Mesenchymal stem cell (in vitro differentiated cells and primary cell): ENCODE measurements around the gene BZW1.

ENCODE experiments used
- DNase-seq: peaks from one replicate; pipeline ENCODE4 v3.0.0-alpha.2; 2013
- H2AFZ ChIP-seq: one replicate; pipeline ENCODE4 v1.6.1; 2013; ENCODE audit warnings: low read depth, mild to moderate bottlenecking, control low read depth, inconsistent platforms, low read length, moderate library complexity
- H2AK5ac ChIP-seq: 2 replicates; pipeline ENCODE4 v1.6.1; 2013; ENCODE audit warnings: low read length, moderate library complexity, mild to moderate bottlenecking, inconsistent platforms; ENCODE audit not compliant: severe bottlenecking
- H2BK120ac ChIP-seq: one replicate; pipeline ENCODE4 v1.6.1; 2013; ENCODE audit warnings: low read depth, mild to moderate bottlenecking, inconsistent platforms, low read length, moderate library complexity
- H2BK12ac ChIP-seq, 2 experiments: one replicate each; pipeline ENCODE4 v1.6.1; 2013; ENCODE audit warnings: inconsistent platforms in 2 of 2, low read length in 2 of 2, mild to moderate bottlenecking in 2 of 2, moderate library complexity in 2 of 2, control low read depth in 1 of 2
- H2BK15ac ChIP-seq: one replicate; pipeline ENCODE4 v1.6.1; 2013; ENCODE audit warnings: mild to moderate bottlenecking, low read depth, inconsistent platforms; ENCODE audit not compliant: poor library complexity, severe bottlenecking
- H2BK5ac ChIP-seq: 2 replicates; pipeline ENCODE4 v1.6.1; 2013; ENCODE audit warnings: low read depth, mild to moderate bottlenecking, low read length, control low read depth, inconsistent platforms; ENCODE audit not compliant: poor library complexity, severe bottlenecking
- H3K14ac ChIP-seq, 2 experiments: one replicate each; pipeline ENCODE4 v1.6.1; 2013; ENCODE audit warnings: inconsistent platforms in 2 of 2, low read length in 2 of 2, control low read depth in 1 of 2, mild to moderate bottlenecking in 1 of 2, moderate library complexity in 1 of 2
- H3K18ac ChIP-seq, 2 experiments: one replicate each; pipeline ENCODE4 v1.6.1; 2013; ENCODE audit warnings: inconsistent platforms in 2 of 2, low read length in 2 of 2, control low read depth in 1 of 2, low read depth in 1 of 2, mild to moderate bottlenecking in 1 of 2
- H3K23ac ChIP-seq, 2 experiments: one replicate each; pipeline ENCODE4 v1.6.1; 2013; ENCODE audit warnings: inconsistent platforms in 2 of 2, low read length in 2 of 2, mild to moderate bottlenecking in 2 of 2, moderate library complexity in 2 of 2, control low read depth in 1 of 2
- H3K27ac ChIP-seq: 2 replicates; pipeline ENCODE4 v1.5.1; 2013; ENCODE audit warnings: mild to moderate bottlenecking, moderate library complexity, low read length, control low read depth, inconsistent platforms; ENCODE audit not compliant: poor library complexity, severe bottlenecking
- H3K27me3 ChIP-seq, 2 experiments: 2 replicates each; pipeline versions ENCODE4 v1.6.1 to v1.7.0; 2013; ENCODE audit warnings: low read length in 2 of 2, mild to moderate bottlenecking in 2 of 2, moderate library complexity in 2 of 2, control low read depth in 1 of 2, inconsistent platforms in 1 of 2; ENCODE audit not compliant: control insufficient read depth in 1 of 2, insufficient read depth in 1 of 2
- H3K36me3 ChIP-seq, 2 experiments: 2 replicates each; pipeline versions ENCODE4 v1.6.1 to v1.7.0; 2013; ENCODE audit warnings: low read length in 2 of 2, control low read depth in 1 of 2, inconsistent platforms in 1 of 2, low read depth in 1 of 2, mild to moderate bottlenecking in 1 of 2; ENCODE audit not compliant: insufficient read depth in 2 of 2, control insufficient read depth in 1 of 2
- H3K4ac ChIP-seq, 2 experiments: one replicate each; pipeline ENCODE4 v1.6.1; 2013; ENCODE audit warnings: inconsistent platforms in 2 of 2, low read length in 2 of 2, mild to moderate bottlenecking in 2 of 2, moderate library complexity in 2 of 2, control low read depth in 1 of 2, low read depth in 1 of 2
- H3K4me1 ChIP-seq: 2 replicates; pipeline ENCODE4 v1.6.1; 2013; ENCODE audit warnings: low read depth, low read length, control low read depth; ENCODE audit not compliant: control insufficient read depth, insufficient read depth
- H3K4me2 ChIP-seq: 2 replicates; pipeline ENCODE4 v1.6.1; 2013; ENCODE audit warnings: low read length, mild to moderate bottlenecking, inconsistent platforms; ENCODE audit not compliant: poor library complexity, severe bottlenecking
- H3K4me3 ChIP-seq, 2 experiments: 2 replicates each; pipeline versions ENCODE4 v1.5.1 to v1.7.0; 2013; ENCODE audit warnings: low read length in 2 of 2, mild to moderate bottlenecking in 2 of 2, control low read depth in 1 of 2, low read depth in 1 of 2; ENCODE audit not compliant: insufficient read depth in 1 of 2
- H3K79me1 ChIP-seq: replicated peaks from 2 replicates; pipeline ENCODE4 v1.6.1; 2013; ENCODE audit warnings: mild to moderate bottlenecking, control low read depth, low read length, inconsistent platforms; ENCODE audit not compliant: poor library complexity, severe bottlenecking
- H3K9ac ChIP-seq: 2 replicates; pipeline ENCODE4 v1.7.0; 2013; ENCODE audit warnings: mild to moderate bottlenecking, low read length, moderate library complexity
- H3K9me3 ChIP-seq: 2 replicates; pipeline ENCODE4 v1.7.0; 2013; ENCODE audit warnings: mild to moderate bottlenecking, low read length; ENCODE audit not compliant: control insufficient read depth
- H4K8ac ChIP-seq: one replicate; pipeline ENCODE4 v1.6.1; 2013; ENCODE audit warnings: inconsistent platforms, mild to moderate bottlenecking, low read length, moderate library complexity
- H4K91ac ChIP-seq: one replicate; pipeline ENCODE4 v1.6.1; 2013; ENCODE audit warnings: mild to moderate bottlenecking, low read length, inconsistent platforms
- WGBS: methylation state at CpG from one replicate; pipeline ENCODE4 v1.1.7; 2013; ENCODE audit warnings: mixed read lengths; 5-methylcytosine and 5-hydroxymethylcytosine counted together

The BZW1 gene

GRCh38 chr2:200820573-200821234, 9.0 kb downstream of the BZW1 start:
- H3K27ac ChIP-seq, result no peak overlapping the region
- no peak overlapping the region for H3K4ac ChIP-seq
- H2AFZ ChIP-seq, result no peak overlapping the region
- H3K36me3 ChIP-seq, result peaks cover 22 to 83% of the 10 kb centered on the region in 2 experiments
- H3K18ac ChIP-seq, result no peak overlapping the region
- H3K14ac ChIP-seq, result no peak overlapping the region
- H2BK120ac ChIP-seq, result no peak overlapping the region
- no peak overlapping the region for H3K4me2 ChIP-seq
- H3K4me3 ChIP-seq, result no peak overlapping the region
- no peaks in the 10 kb centered on the region for H3K4me1 ChIP-seq
- H3K27me3 ChIP-seq, result no peaks in the 10 kb centered on the region
- H4K8ac ChIP-seq, result no peak overlapping the region
- no peak overlapping the region for H2BK5ac ChIP-seq
- no peak overlapping the region for H4K91ac ChIP-seq
- DNase-seq, result no peak
- no peaks in the 10 kb centered on the region for H3K9me3 ChIP-seq
- no peak overlapping the region for H2BK12ac ChIP-seq
- WGBS, result 96% methylated on average over 5 of the region's 5 CpGs
- H2BK15ac ChIP-seq, result no peak overlapping the region
- H3K9ac ChIP-seq, result no peak overlapping the region
- H3K23ac ChIP-seq, result no peak overlapping the region
- peaks cover 8% of the 10 kb centered on the region for H3K79me1 ChIP-seq
- no peak overlapping the region for H2AK5ac ChIP-seq

DNA sequence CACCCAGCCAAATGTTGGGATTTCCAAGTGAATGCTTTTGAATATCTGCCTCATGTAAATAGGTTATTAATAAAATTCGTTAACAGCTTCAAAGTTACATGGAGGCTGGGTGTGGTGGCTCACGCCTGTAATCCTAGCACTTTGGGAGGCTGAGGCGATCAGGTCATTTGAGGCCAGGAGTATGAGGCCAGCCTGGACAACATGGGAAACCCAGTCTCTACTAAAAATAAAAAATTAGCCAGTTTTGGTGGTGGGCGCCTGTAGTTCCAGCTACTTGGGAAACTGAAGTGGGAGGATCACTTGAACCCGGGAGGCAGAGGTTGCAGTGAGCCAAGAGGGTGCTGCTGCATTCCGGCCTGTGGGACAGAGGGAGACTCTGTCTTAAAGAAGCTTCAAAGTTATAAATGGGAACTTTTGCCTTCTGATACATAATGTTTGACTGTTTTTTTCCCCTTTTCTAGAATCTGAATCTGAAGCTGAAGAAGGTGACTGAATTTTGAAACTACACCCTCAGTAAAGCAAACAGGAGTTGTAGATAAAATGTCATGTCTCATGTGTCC, 10.1 kb downstream of the BZW1 start:
- H3K18ac ChIP-seq, result no peak overlapping the region
- H3K27ac ChIP-seq, result no peak overlapping the region
- H3K79me1 ChIP-seq, result peaks cover 8% of the 10 kb centered on the region
- H3K9ac ChIP-seq, result no peak overlapping the region
- no peak overlapping the region for H3K14ac ChIP-seq
- H2BK15ac ChIP-seq, result no peak overlapping the region
- H2BK5ac ChIP-seq, result no peak overlapping the region
- 97% methylated on average over 5 of the region's 6 CpGs for WGBS
- no peak overlapping the region for H3K4me2 ChIP-seq
- no peak overlapping the region for H2BK12ac ChIP-seq
- H3K27me3 ChIP-seq, result no peaks in the 10 kb centered on the region
- H3K36me3 ChIP-seq, result peaks cover 19 to 80% of the 10 kb centered on the region in 2 experiments
- H3K23ac ChIP-seq, result no peak overlapping the region
- DNase-seq, result no peak
- no peak overlapping the region for H2AFZ ChIP-seq
- no peaks in the 10 kb centered on the region for H3K4me1 ChIP-seq
- H3K4me3 ChIP-seq, result no peak overlapping the region
- no peaks in the 10 kb centered on the region for H3K9me3 ChIP-seq
- no peak overlapping the region for H4K8ac ChIP-seq
- H2BK120ac ChIP-seq, result no peak overlapping the region
- no peak overlapping the region for H2AK5ac ChIP-seq
- H3K4ac ChIP-seq, result no peak overlapping the region
- no peak overlapping the region for H4K91ac ChIP-seq

- H3K14ac ChIP-seq, result no peak overlapping the region
- H2BK15ac ChIP-seq, result no peak overlapping the region
- no peak overlapping the region for H3K9ac ChIP-seq
- no peaks in the 10 kb centered on the region for H3K4me1 ChIP-seq
- H3K4me2 ChIP-seq, result no peak overlapping the region
- no peak overlapping the region for H3K4ac ChIP-seq
- H4K91ac ChIP-seq, result no peak overlapping the region
- no peak overlapping the region for H3K4me3 ChIP-seq
- no peak overlapping the region for H2AFZ ChIP-seq
- DNase-seq, result no peak
- 88% methylated on average over 2 of the region's 2 CpGs for WGBS
- peaks cover 0 to 27% of the 10 kb centered on the region in 2 experiments for H3K36me3 ChIP-seq
- H2AK5ac ChIP-seq, result no peak overlapping the region
- H3K27me3 ChIP-seq, result no peaks in the 10 kb centered on the region
- H2BK5ac ChIP-seq, result no peak overlapping the region
- no peak overlapping the region for H3K23ac ChIP-seq
- no peaks in the 10 kb centered on the region for H3K79me1 ChIP-seq
- H3K18ac ChIP-seq, result no peak overlapping the region
- H4K8ac ChIP-seq, result no peak overlapping the region
- H2BK12ac ChIP-seq, result no peak overlapping the region
- no peak overlapping the region for H2BK120ac ChIP-seq
- no peaks in the 10 kb centered on the region for H3K9me3 ChIP-seq
- H3K27ac ChIP-seq, result no peak overlapping the region
Observed at GRCh38 chr2:200828104-200828503, 16.4 kb downstream of the BZW1 start.

GRCh38 chr2:200828572-200829257, 17.0 kb downstream of the BZW1 start:
- Histone ChIP-seq H3K4me3 (no peak overlapping the region), H2BK120ac (no peak overlapping the region), H3K36me3 (peaks cover 0 to 25% of the 10 kb centered on the region in 2 experiments), H3K23ac (no peak overlapping the region), H3K4me1 (no peaks in the 10 kb centered on the region), H2AFZ (no peak overlapping the region), H2BK5ac (no peak overlapping the region), H3K27ac (no peak overlapping the region), H3K27me3 (no peaks in the 10 kb centered on the region), H3K79me1 (no peaks in the 10 kb centered on the region), H3K4ac (no peak overlapping the region), H3K9ac (no peak overlapping the region), H3K18ac (no peak overlapping the region), H3K4me2 (no peak overlapping the region), H2AK5ac (no peak overlapping the region), H4K91ac (no peak overlapping the region), H4K8ac (no peak overlapping the region), H2BK12ac (no peak overlapping the region), H3K9me3 (no peaks in the 10 kb centered on the region), H2BK15ac (no peak overlapping the region), H3K14ac (no peak overlapping the region)
- DNase-seq, result no peak
- WGBS, result 97% methylated on average over 9 of the region's 9 CpGs
